ENCODE measurements around the gene OR2AK2.

Gene OR2AK2

DNA sequence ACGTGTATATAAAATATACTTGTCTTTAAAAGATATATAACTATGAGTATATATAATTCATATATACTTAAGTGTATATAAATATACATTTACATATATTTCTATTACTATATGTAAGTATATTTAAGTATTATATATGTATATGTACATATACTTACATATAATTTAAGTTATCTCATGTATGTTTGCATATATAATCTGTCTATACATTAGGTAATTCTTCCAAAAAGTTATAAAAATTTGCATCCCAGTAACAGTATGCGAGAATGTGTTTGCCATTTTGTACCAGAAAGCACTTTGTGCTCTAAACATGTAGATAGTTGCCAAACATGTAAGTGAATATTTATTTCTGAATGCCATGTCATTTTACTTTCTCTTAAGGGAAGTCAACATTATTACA, at the start of gene OR2AK2:
Gene OR2AK2, plus strand, starts transcription at position 301 of the 400 bp plus-strand sequence. CDS start 144 bp downstream, outside the sequence.
- DNase-seq: no peak

GRCh38 chr1:247919952-247920351, 45.1 kb upstream of the OR2AK2 start, which contains the start of gene OR2T8:
Gene OR2T8, plus strand, starts transcription at chr1:247920252. Its CDS starts 766 bp downstream, at chr1:247921018.
- no peak for DNase-seq

GRCh38 chr1:247923941-247924340, 41.1 kb upstream of the OR2AK2 start:
- DNase-seq: no peak

- no peak for DNase-seq
Observed at GRCh38 chr1:247924868-247925267, 40.2 kb upstream of the OR2AK2 start, which contains the start of gene OR2AJ1. Gene OR2AJ1, plus strand, starts transcription at chr1:247924889. Its CDS starts 8,880 bp downstream, at chr1:247933769.

DNA sequence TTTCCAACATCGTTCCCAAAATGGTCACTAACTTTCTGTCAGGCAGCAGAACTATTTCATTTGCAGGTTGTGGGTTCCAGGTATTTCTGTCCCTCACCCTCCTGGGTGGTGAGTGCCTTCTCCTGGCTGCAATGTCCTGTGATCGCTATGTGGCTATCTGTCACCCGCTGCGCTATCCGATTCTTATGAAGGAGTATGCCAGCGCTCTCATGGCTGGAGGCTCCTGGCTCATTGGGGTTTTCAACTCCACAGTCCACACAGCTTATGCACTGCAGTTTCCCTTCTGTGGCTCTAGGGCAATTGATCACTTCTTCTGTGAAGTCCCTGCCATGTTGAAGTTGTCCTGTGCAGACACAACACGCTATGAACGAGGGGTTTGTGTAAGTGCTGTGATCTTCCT, 31.0 kb upstream of the OR2AK2 start:
- no peak for DNase-seq

DNA sequence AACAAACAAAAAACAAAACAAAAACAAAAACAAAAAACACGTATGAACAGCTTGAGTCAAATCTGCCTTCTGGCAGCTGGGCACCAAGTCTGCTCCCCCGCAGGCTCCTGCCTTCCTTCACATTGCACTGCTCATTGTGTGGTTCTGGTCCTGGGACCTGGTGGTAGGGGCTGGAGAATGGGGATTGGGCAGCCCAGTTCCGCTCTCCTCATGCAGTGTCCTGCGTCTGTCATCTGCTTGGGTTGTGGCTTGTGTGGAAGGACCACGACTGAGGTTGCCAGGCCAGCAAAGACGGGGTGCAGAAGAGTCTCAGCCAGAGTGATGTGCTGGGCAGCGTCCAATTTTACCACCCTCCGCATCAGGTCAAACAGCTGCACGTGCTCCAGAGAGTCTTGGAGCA, 29.3 kb upstream of the OR2AK2 start:
- DNase-seq: no peak

- no peak for DNase-seq
Observed at GRCh38 chr1:247936415-247936814, 28.6 kb upstream of the OR2AK2 start.

GRCh38 chr1:247936965-247937734, 27.9 kb upstream of the OR2AK2 start:
- peak; percentile 40 for DNase-seq

DNA sequence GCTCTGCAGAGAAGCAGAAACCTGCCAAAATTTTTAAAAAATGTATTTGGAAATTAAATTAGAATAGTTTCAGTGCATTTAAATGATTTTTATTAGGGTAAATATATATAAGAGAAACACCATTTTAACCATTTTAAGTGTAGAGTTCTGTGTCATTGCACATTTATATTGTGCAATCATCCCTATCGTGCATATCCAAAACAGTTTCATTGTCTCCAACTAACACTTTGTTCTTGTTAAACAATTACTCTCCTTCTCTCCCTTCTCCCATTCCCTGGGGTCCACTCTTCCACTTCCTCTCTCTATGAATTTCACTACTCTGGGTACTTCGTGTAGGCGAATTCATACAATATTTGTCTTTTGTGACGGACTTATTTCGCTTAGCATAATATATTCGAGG, 22.4 kb upstream of the OR2AK2 start:
- DNase-seq: no peak

- no peak for DNase-seq
Observed at GRCh38 chr1:247948558-247948957, 16.5 kb upstream of the OR2AK2 start, which contains the start of gene OR2L8. Gene OR2L8, plus strand, starts transcription at chr1:247948858. Its CDS starts 0 bp downstream, at chr1:247948858.

GRCh38 chr1:247953408-247953807, 11.6 kb upstream of the OR2AK2 start:
- no peak for DNase-seq

DNA sequence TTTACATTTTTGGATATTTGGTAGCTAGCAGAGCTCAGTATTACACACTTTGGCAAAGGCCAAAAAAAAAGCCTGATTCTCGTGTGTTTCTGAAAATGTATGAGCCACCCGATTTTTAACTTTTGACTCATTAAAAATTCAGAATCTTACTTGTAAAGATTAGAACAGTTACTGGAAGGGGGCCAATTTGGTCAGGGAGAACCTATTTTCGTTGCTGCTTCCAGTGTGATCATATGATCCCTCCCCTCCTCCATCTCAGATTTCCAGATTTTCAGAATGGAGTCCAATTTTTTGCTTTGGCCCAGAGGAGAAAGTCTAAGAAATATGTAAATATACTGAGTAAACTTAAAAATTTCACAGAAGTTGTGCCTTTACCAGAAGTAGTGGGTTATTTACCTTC, 3.2 kb upstream of the OR2AK2 start:
- no peak for DNase-seq

GRCh38 chr1:247962911-247963588, 2.0 kb upstream of the OR2AK2 start:
- no peak for DNase-seq

DNA sequence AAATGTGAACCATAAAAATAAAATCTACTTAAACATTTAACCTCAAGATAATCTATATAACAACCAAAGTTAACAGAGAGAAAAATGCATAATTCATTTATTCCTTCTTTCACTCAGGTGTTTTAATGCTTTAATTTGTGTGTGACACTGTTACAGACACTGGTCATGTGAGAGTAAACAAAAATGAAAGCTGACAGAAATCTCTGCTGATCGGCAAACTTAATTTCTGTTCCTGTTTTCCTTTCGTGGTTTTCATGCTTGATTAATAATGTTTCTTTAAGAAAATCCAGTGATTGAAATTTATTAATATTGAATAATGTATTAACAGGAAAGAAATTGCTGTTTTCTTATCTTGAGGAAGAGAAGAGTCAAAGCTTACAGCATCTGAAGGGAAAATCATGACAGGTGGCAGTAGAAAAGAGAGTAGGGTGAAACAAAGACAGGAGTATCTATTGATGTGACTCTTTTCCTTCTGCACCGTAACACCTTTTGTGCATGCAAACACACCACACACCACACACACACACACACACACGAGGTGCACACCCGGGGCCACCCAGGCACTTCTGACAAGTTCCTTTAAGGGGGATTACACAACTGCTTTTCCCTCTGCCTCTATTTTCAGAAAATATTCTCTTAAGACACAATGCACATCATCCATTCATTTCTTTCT, 1.6 kb downstream of the OR2AK2 start:
- DNase-seq: no peak

- no peak for DNase-seq
Observed at GRCh38 chr1:247992986-247993385, 28.0 kb downstream of the OR2AK2 start.

- no peak for DNase-seq
Observed at GRCh38 chr1:247998811-247999210, 33.8 kb downstream of the OR2AK2 start.

- no peak for DNase-seq
Observed at GRCh38 chr1:248000169-248000568, 35.1 kb downstream of the OR2AK2 start.

- DNase-seq: no peak
Observed at GRCh38 chr1:248007778-248008177, 42.7 kb downstream of the OR2AK2 start.

GRCh38 chr1:248009681-248010080, 44.6 kb downstream of the OR2AK2 start:
- DNase-seq: no peak

GRCh38 chr1:248013229-248013710, 48.2 kb downstream of the OR2AK2 start, which contains the start of gene OR2L5:
Gene OR2L5, plus strand, starts transcription at chr1:248013660. Its CDS starts 8,288 bp downstream, at chr1:248021948.
- no peak for DNase-seq

- DNase-seq: no peak
Observed at GRCh38 chr1:248015803-248016202, 50.8 kb downstream of the OR2AK2 start.
